Spleen (tissue), 11 donors: ENCODE results near the gene KIAA1217. TPM values are rescaled to one million over a fixed set of nuclear protein-coding genes. Genes with fewer than 3 reads are reported as not detected.

Experiments used
- DNase-seq: peaks from one replicate; pipeline ENCODE4 v3.0.0-alpha.2; 2020
- H3K27ac ChIP-seq, 8 donors: fragments of 200-600 bp; sonication (generic) in 7 of 8; 1 replicate in 4 of 8; 2 replicates in 4 of 8; pipeline versions ENCODE4 v1.5.0 to v1.8.0; 2016 to 2021; ENCODE audit warnings: inconsistent platforms in 4 of 8, mild to moderate bottlenecking in 4 of 8, moderate library complexity in 1 of 8
- H3K27me3 ChIP-seq, 7 donors: fragments of 200-600 bp; sonication (generic) in 6 of 7; replicated peaks in 1 of 7; 1 replicate in 4 of 7; 2 replicates in 3 of 7; pipeline versions ENCODE4 v1.5.0 to v1.8.0; 2016 to 2021; ENCODE audit warnings: inconsistent platforms in 3 of 7, mild to moderate bottlenecking in 1 of 7
- H3K36me3 ChIP-seq, 6 donors: fragments of 200-600 bp; sonication (generic) in 5 of 6; 1 replicate in 4 of 6; 2 replicates in 2 of 6; pipeline versions ENCODE4 v1.5.0 to v1.8.0; 2016 to 2021; ENCODE audit warnings: inconsistent platforms in 2 of 6
- H3K4me1 ChIP-seq, 6 donors: fragments of 200-600 bp; sonication (generic) in 5 of 6; 1 replicate in 3 of 6; 2 replicates in 3 of 6; pipeline versions ENCODE4 v1.5.0 to v1.8.0; 2016 to 2021; ENCODE audit warnings: inconsistent platforms in 3 of 6
- H3K4me3 ChIP-seq, 8 donors: fragments of 200-600 bp; sonication (generic) in 7 of 8; 1 replicate in 4 of 8; 2 replicates in 4 of 8; pipeline versions ENCODE4 v1.5.0 to v1.8.0; 2016 to 2021; ENCODE audit warnings: inconsistent platforms in 4 of 8, mild to moderate bottlenecking in 4 of 8, moderate library complexity in 2 of 8
- H3K9me3 ChIP-seq, 8 donors: fragments of 200-600 bp; sonication (generic) in 7 of 8; 1 replicate in 4 of 8; 2 replicates in 4 of 8; pipeline versions ENCODE4 v1.5.0 to v1.8.0; 2016 to 2021; ENCODE audit warnings: inconsistent platforms in 4 of 8
- POLR2A ChIP-seq, 3 donors: fragments of 450-650 bp; IDR thresholded peaks; one replicate each; pipeline ENCODE4 v1.5.1; 2017; ENCODE audit warnings: antibody characterized with exemption in 3 of 3, mild to moderate bottlenecking in 1 of 3
- POLR2AphosphoS5 ChIP-seq, 3 donors: sonication (generic); formaldehyde crosslinking; IDR thresholded peaks; one replicate each; pipeline ENCODE4 v1.5.1; 2017; ENCODE audit warnings: antibody characterized with exemption in 3 of 3
- WGBS, 5 donors: extraction: QIAGEN DNeasy Blood & Tissue Kit in 3 of 5; methylation state at CpG; one replicate each; pipeline versions ENCODE4 v1.1.5 to v1.1.7; 2013 to 2018; 5-methylcytosine and 5-hydroxymethylcytosine counted together
- intact Hi-C: fragments of 100-400 bp; cut with DNase I; formaldehyde crosslinking; loops from one replicate; pipeline ENCODE4 v1.15.0; 2023; ENCODE audit warnings: low total_unique reads
- polyA plus RNA-seq, 3 donors: library from polyadenylated mRNA; stranded (reverse); fragments of 200-250 nt; gene quantifications; one replicate each; pipeline ENCODE4 v1.2.1, GENCODE V29; 2013
- total RNA-seq, 7 donors: library from RNA; depleted of rRNA in 3 of 7; stranded (reverse); fragments of >200 nt in 3 of 7; fragmentation: NEBNext Ultra II Directional in 4 of 7; extraction: Animal tissue kit (Norgen Biotek cat#: 25700) in 4 of 7; gene quantifications; one replicate each; pipeline versions ENCODE4 v1.1.0 to v1.2.1, GENCODE V29; 2016 to 2021
- TF ChIP-seq, protein P1 (sequence below), 11 experiments: fragments of 200-600 bp in 7 of 11; fragments of 450-650 bp in 4 of 11; sonication (generic) in 4 of 11; IDR thresholded peaks in 8 of 11; conservative IDR thresholded peaks in 3 of 11; 1 replicate in 7 of 11; 2 replicates in 4 of 11; pipeline versions ENCODE4 v1.4.0 to v1.8.0; 2016 to 2021; ENCODE audit warnings: antibody characterized with exemption in 11 of 11, inconsistent platforms in 4 of 11, mild to moderate bottlenecking in 1 of 11
- donor health status: healthy with polysubstance abuse.
- donor health status: DM: no; HTN: no; CAD: no; lungs with moderate emphysema.
- donor health status: DM: no; HTN: no; CAD: no.
- donor health status: Bipolar disorder and iron deficiency.
- donor health status: healthy.
- donor health status: DM: no; HTN: no; CAD: no.
- donor health status: DM: yes; HTN: yes; CAD: no.

KIAA1217 gene
- total and polyA plus RNA-seq, 10 donors = 2.2 to 40.7 (median 21.4) TPM

DNA sequence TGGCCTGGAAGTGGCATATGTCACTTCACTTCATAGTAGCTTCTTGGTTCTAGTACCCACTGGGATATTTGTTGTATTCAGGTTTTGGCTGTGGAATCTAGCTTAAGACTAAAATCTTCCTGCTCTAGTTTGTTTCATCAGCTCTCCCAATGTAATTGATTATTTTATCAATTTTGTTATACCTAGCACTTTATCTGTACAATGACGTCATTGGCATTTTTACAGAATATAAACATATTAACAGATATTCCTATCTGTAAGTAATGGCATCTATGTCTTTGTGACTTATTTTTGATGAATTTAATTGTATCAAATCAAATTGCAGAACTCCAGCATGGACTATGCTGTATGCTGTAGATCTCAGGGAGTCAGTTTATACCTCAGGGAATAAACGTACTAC is 19.7 kb downstream of the KIAA1217 start:
- H3K36me3 ChIP-seq = no peaks in the 10 kb centered on the region
- no peak overlapping the region for H3K4me3 ChIP-seq
- intact Hi-C loops = no loop called here
- H3K4me1 ChIP-seq = no peaks in the 10 kb centered on the region
- no peaks in the 10 kb centered on the region for H3K27me3 ChIP-seq
- TF ChIP-seq POLR2A (IDR thresholded peaks at IDR 0.05) = no peak
- no peak for TF ChIP-seq POLR2AphosphoS5 (IDR thresholded peaks at IDR 0.05)
- TF ChIP-seq, protein P1, sequence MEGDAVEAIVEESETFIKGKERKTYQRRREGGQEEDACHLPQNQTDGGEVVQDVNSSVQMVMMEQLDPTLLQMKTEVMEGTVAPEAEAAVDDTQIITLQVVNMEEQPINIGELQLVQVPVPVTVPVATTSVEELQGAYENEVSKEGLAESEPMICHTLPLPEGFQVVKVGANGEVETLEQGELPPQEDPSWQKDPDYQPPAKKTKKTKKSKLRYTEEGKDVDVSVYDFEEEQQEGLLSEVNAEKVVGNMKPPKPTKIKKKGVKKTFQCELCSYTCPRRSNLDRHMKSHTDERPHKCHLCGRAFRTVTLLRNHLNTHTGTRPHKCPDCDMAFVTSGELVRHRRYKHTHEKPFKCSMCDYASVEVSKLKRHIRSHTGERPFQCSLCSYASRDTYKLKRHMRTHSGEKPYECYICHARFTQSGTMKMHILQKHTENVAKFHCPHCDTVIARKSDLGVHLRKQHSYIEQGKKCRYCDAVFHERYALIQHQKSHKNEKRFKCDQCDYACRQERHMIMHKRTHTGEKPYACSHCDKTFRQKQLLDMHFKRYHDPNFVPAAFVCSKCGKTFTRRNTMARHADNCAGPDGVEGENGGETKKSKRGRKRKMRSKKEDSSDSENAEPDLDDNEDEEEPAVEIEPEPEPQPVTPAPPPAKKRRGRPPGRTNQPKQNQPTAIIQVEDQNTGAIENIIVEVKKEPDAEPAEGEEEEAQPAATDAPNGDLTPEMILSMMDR (IDR thresholded peaks at IDR 0.05 in 8 of 11, conservative IDR thresholded peaks at IDR 0.05 in 3 of 11) = no peak
- no peak overlapping the region for H3K27ac ChIP-seq
- WGBS, 5 donors = 81 to 94% (median 90%) methylated on average over 2 of the region's 2 CpGs
- no peaks in the 10 kb centered on the region for H3K9me3 ChIP-seq
- no peak for DNase-seq

DNA sequence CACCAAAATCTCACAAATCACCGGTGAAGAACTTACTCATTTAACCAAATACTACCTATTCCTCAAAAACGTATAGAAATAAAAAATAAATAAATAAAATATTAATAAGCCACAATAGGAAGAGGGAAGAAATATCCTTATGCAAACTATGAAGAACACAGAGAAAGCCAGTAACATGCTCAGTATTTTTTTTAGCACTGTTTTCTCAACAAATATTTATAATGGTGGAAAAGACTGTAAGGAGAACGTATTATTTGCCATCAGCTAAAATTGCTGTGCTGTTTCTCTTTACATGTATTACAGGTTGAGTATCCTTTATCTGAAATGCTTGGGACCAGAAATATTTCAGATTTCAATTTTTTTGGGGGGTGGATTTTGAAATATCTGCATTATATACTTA is 21.0 kb downstream of the KIAA1217 start:
- WGBS, 5 donors = 85 to 95% (median 92%) methylated on average over 3 of the region's 3 CpGs
- Histone ChIP-seq H3K36me3 (no peaks in the 10 kb centered on the region), H3K27me3 (no peaks in the 10 kb centered on the region), H3K9me3 (no peaks in the 10 kb centered on the region), H3K4me3 (no peak overlapping the region), H3K27ac (no peak overlapping the region), H3K4me1 (no peaks in the 10 kb centered on the region)
- TF ChIP-seq, protein P1 (IDR thresholded peaks at IDR 0.05 in 8 of 11, conservative IDR thresholded peaks at IDR 0.05 in 3 of 11) = no peak
- TF ChIP-seq POLR2A (IDR thresholded peaks at IDR 0.05) = no peak
- TF ChIP-seq POLR2AphosphoS5 (IDR thresholded peaks at IDR 0.05) = no peak
- no peak for DNase-seq
- intact Hi-C loops = no loop called here

- no peak for TF ChIP-seq POLR2AphosphoS5 (IDR thresholded peaks at IDR 0.05)
- TF ChIP-seq, protein P1 (IDR thresholded peaks at IDR 0.05 in 8 of 11, conservative IDR thresholded peaks at IDR 0.05 in 3 of 11) = no peak
- no peak for TF ChIP-seq POLR2A (IDR thresholded peaks at IDR 0.05)
- Histone ChIP-seq H3K4me1 (no peaks in the 10 kb centered on the region), H3K36me3 (no peaks in the 10 kb centered on the region), H3K4me3 (no peak overlapping the region), H3K27ac (no peak overlapping the region), H3K27me3 (no peaks in the 10 kb centered on the region), H3K9me3 (no peaks in the 10 kb centered on the region)
- DNase-seq = no peak
- WGBS, 5 donors = 87 to 95% (median 91%) methylated on average over 8 of the region's 8 CpGs
- intact Hi-C loops = no loop called here
These were observed 22.3 kb downstream of the KIAA1217 start for GRCh38 chr10:24231200-24231599.

DNA sequence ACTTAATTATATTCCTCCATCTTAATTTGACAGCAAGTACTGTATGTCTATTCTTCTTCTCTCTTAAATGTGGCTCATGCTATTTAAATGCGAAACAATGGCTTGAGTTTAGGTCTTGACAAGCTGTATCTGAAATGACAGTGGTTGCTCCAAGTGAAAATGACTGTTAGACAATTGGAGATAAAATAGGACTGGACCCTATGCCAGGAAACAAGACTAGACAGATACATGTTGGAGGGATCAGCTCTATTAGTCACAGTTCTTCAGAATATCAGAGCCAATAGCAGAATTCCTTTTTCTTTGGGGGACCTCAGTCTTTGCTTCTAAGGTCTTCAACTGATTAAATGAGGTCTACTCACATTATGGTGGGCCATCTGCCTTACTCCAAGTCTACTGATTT is 25.8 kb downstream of the KIAA1217 start:
- H3K36me3 ChIP-seq = no peaks in the 10 kb centered on the region
- peaks cover 0 to 11% (median 0%) of the 10 kb centered on the region in 7 donors for H3K27me3 ChIP-seq
- no peak overlapping the region for H3K4me3 ChIP-seq
- TF ChIP-seq, protein P1 (IDR thresholded peaks at IDR 0.05 in 8 of 11, conservative IDR thresholded peaks at IDR 0.05 in 3 of 11) = no peak
- TF ChIP-seq POLR2A (IDR thresholded peaks at IDR 0.05) (no peak), POLR2AphosphoS5 (IDR thresholded peaks at IDR 0.05) (no peak)
- intact Hi-C loops = no loop called here
- no peak overlapping the region for H3K27ac ChIP-seq
- no peaks in the 10 kb centered on the region for H3K4me1 ChIP-seq
- 90 to 98% (median 94%) methylated on average over 1 of the region's 1 CpG for WGBS, 5 donors
- no peaks in the 10 kb centered on the region for H3K9me3 ChIP-seq
- no peak for DNase-seq
